ENCODE measurements around the gene EXOC6.

GRCh38 chr10:93081834-93082233 lies 233.5 kb downstream of the EXOC6 start:
- TF ChIP-seq CTCF (optimal IDR thresholded peaks at IDR 0.05 in 1 of 3, IDR thresholded peaks at IDR 0.05 in 1 of 3, conservative IDR thresholded peaks at IDR 0.05 in 1 of 3; ENCODE audit: extremely low read depth in 1 of 3, insufficient read depth in 2 of 3, low read length in 3 of 3) (no peak), EZH2 (IDR thresholded peaks at IDR 0.05; ENCODE audit: low read length) (no peak)
